BJ (cell line): ENCODE measurements around the gene CKAP2L. TPM values are rescaled to one million over a fixed set of nuclear protein-coding genes. Genes with fewer than 3 reads are reported as not detected.

Experiments used
- CTCF ChIA-PET: fragments of 350-600 bp; formaldehyde crosslinking; extraction: SDS; loops from one replicate; lab custom pipeline; 2021; ENCODE audit warnings: antibody characterized with exemption, inconsistent platforms; lab: Yijun Ruan, JAX
- POLR2A ChIA-PET: fragments of 300-600 bp; sonication (Branson Sonifier 250); formaldehyde crosslinking; extraction: SDS; loops from one replicate; lab custom pipeline; 2021; ENCODE audit warnings: antibody characterized with exemption; lab: Charles Lee
- DNase-seq: peaks from one replicate; pipeline ENCODE4 v3.0.0-alpha.2; 2011; ENCODE audit warnings: low read depth
- H3K27me3 ChIP-seq: 2 replicates; pipeline ENCODE4 v1.6.0; 2011; ENCODE audit warnings: low read length; ENCODE audit not compliant: control insufficient read depth, insufficient read depth
- H3K36me3 ChIP-seq: 2 replicates; pipeline ENCODE4 v1.5.1; 2011; ENCODE audit warnings: low read length; ENCODE audit not compliant: control insufficient read depth, insufficient read depth
- H3K4me3 ChIP-seq: 2 replicates; pipeline ENCODE4 v1.5.1; 2011; ENCODE audit warnings: low read depth, mild to moderate bottlenecking, control low read depth, low read length
- polyA plus RNA-seq: library from polyadenylated mRNA; depleted of rRNA; stranded (reverse); fragments of >200 nt; gene quantifications from 2 replicates; pipeline ENCODE4 v1.2.3, GENCODE V29; 2011
- TF ChIP-seq, protein P1 (sequence below): IDR thresholded peaks from 2 replicates; pipeline ENCODE4 v1.5.1; 2011; ENCODE audit warnings: low read depth, mild to moderate bottlenecking, control low read depth, inconsistent platforms, low read length, moderate library complexity; ENCODE audit not compliant: insufficient read depth

CKAP2L gene
- polyA plus RNA-seq, 1 experiment = 3.3 TPM

DNA sequence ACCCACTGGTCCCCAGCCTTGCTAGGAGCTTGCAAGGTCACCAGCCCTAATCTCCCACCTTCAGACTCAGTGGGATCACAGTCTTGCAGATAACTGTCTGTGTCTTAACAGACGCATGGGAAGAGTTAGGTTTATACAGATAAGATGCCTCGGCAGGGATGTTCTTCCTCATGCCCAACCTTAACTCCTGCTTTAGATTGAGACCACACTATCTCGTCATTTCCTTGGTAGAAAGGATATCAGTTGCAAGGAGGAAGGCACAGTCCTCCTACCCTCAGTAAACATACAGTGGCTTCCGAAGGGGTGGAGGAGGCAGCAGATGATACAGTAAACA, 36.4 kb downstream of the CKAP2L start:
- Histone ChIP-seq H3K36me3 (no peaks in the 10 kb centered on the region), H3K4me3 (no peak overlapping the region), H3K27me3 (no peaks in the 10 kb centered on the region)
- CTCF ChIA-PET = interaction anchor here (1.1 to 11.5 kb wide), 11 partner anchors 10 to 247 kb away, joined by 3 to 251 read pairs (median 18); partner anchors contain the start of gene CHCHD5
- POLR2A ChIA-PET = no interaction called here
- TF ChIP-seq, protein P1, sequence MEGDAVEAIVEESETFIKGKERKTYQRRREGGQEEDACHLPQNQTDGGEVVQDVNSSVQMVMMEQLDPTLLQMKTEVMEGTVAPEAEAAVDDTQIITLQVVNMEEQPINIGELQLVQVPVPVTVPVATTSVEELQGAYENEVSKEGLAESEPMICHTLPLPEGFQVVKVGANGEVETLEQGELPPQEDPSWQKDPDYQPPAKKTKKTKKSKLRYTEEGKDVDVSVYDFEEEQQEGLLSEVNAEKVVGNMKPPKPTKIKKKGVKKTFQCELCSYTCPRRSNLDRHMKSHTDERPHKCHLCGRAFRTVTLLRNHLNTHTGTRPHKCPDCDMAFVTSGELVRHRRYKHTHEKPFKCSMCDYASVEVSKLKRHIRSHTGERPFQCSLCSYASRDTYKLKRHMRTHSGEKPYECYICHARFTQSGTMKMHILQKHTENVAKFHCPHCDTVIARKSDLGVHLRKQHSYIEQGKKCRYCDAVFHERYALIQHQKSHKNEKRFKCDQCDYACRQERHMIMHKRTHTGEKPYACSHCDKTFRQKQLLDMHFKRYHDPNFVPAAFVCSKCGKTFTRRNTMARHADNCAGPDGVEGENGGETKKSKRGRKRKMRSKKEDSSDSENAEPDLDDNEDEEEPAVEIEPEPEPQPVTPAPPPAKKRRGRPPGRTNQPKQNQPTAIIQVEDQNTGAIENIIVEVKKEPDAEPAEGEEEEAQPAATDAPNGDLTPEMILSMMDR = no peak
- DNase-seq = no peak

DNA sequence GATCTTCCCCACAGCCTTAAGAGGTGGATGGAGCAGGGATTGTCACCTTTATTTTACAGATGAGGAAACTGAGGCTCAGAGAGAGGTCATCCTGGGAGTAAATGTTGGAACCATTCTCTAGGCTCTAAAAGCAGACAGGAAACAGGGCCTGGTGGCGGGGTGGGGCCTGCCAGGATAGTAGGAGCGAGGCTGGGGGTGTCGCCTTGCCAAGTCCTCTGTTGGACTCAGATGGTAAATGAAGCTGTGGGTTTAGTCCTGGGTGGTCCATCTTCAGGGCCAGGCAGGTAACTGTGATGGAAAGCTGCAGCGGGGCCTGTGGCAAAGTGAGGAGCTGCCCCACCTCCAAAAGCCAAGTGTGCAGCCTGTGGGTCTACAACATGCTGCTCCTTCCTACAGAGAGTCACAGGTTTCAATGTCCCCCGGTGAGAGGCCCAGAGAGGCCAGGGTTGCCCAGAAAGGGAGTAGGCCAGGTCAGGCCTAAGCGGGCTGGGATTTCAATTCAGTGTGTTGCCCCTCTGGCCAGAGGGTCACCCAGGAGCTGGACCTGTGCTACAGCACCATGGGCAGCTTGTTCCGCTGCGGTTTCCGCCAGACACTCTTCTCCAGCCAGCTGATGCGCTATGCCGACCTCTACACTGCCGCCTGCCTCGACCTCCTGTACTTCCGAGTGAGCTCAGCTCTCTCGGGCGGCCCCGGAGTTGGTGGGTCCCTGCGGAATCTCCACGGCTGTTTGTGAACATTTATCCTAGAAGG, 37.0 kb downstream of the CKAP2L start:
- CTCF ChIA-PET = interaction anchor here (0.6 to 11.5 kb wide), 30 partner anchors 11 to 247 kb away, joined by 3 to 251 read pairs (median 6); partner anchors contain the start of genes CHCHD5 and SLC20A1
- no peaks in the 10 kb centered on the region for H3K27me3 ChIP-seq
- H3K36me3 ChIP-seq = no peaks in the 10 kb centered on the region
- POLR2A ChIA-PET = no interaction called here
- no peak overlapping the region for H3K4me3 ChIP-seq
- no peak for DNase-seq
- TF ChIP-seq, protein P1 = no peak

DNA sequence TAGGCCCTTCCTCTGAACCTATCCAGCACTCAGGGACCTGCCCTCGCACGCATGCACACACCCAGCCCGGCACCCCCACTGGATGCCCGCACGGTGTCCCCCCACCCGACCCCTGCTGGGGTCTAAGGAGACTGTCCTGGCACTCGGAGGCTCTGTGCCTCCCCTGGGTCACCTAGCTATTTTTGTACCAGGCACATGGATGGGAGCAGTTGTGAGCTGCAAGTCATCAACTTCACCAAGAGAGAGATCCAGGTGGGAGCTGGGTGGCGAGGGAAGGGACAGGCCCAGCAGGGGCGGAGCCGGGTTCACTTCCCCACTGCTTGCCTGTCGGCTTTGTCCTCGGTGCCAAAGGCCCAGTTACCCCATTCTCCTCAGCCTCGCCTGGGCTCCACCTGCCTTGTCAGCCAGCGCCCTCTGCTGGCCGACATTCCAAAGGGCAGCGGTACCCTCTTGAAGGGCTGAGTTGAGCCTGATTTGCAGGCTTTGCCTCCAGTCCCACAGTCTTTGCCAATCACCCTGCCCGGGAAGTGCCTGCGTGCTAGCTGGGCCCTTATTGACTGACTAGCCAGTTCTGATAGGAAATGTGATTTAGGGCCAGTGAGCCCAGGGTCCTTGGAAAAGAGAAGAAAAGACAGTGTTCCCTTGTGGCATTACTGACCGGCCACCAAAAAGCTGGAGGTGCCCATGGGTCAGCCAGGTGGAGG, 37.8 kb downstream of the CKAP2L start:
- H3K27me3 ChIP-seq = no peaks in the 10 kb centered on the region
- CTCF ChIA-PET = interaction anchor here (0.6 to 11.5 kb wide), 39 partner anchors 9 to 246 kb away, joined by 3 to 251 read pairs (median 5); partner anchors contain the start of genes CHCHD5 and SLC20A1
- no peak for DNase-seq
- TF ChIP-seq, protein P1 = peak; percentile 98
- POLR2A ChIA-PET = no interaction called here
- H3K4me3 ChIP-seq = no peak overlapping the region
- no peaks in the 10 kb centered on the region for H3K36me3 ChIP-seq

DNA sequence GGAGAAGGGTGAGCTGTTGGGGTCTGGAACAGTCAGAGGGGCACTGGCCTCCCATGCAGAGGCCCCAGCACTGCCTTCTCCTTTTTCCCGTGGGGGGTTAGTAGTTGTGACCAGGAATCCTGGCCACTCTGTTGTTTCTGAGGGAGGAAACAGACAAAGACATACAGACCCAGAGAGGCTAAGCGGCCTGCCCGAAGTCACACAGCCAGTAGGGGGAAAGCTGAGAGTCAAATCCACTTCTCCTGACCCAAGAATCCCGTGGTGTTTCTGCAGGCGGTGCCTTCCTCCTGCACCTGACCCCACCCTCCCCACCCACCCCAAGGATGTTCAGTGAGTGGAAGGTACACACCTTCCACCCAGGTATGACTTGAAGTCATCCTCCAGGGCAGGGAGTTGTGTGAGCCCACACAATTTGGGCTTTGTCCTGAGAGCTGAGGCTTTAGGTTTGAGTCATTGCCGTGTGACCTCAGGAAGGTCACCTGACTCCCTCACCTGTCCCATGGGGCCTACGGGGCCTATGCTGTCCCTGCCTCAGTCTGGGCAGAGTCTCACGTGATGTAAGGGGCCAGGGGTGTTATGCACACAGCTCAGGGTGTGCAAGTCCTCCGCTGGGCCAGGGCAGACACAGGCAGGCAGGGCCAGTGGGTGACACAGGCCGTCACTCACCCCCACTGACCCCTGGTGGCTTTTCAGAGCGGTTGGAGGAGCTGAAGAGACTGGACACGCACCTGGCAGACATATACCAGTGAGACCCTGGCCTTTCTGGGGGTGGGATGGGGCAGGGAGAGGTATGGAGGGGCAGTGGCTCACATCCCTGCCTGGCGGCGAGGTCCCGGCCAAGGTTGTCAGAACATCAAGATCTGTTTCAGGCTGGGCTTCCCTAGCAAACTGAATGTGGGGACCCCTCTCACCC, 38.6 kb downstream of the CKAP2L start:
- ChIA-PET CTCF (interaction anchor here (0.7 to 11.5 kb wide), 29 partner anchors 8 to 242 kb away, joined by 3 to 251 read pairs (median 7); partner anchors contain the start of gene CHCHD5), POLR2A (no interaction called here)
- H3K4me3 ChIP-seq = no peak overlapping the region
- no peaks in the 10 kb centered on the region for H3K27me3 ChIP-seq
- TF ChIP-seq, protein P1 = no peak
- DNase-seq = no peak
- no peaks in the 10 kb centered on the region for H3K36me3 ChIP-seq
